Activated CD4-positive, alpha-beta T cell treated with anti-CD3 and anti-CD28 coated beads, Interleukin-10, Interleukin-2, amounts not matched to agents 100 ng/mL and 50 ng/mL, durations not matched to agents 16 hours and 8 hours (primary cell): ENCODE measurements around the gene BCL7C.
"Not testable (repeated sequence)": the region's sequence is repeated elsewhere in the genome, so short reads cannot be mapped to it uniquely, and the experiment has no call there.

ENCODE experiments used
- DNase-seq: peaks from one replicate; pipeline ENCODE4 v3.0.0-alpha.2; 2020

Gene BCL7C

GRCh38 chr16:30893744-30894539 lies at the start of gene BCL7C:
Gene BCL7C (minus strand): TSS chr16:30894077. CDS start chr16:30893944, 133 bp downstream.
- peak; percentile 92 for DNase-seq

GRCh38 chr16:30942426-30942806 lies 48.5 kb upstream of the BCL7C start:
- DNase-seq = no peak

- DNase-seq = peak; percentile 82
These were observed 47.9 kb upstream of the BCL7C start for GRCh38 chr16:30941600-30942425.

GRCh38 chr16:30939571-30939970 lies 45.7 kb upstream of the BCL7C start:
- not testable (repeated sequence) for DNase-seq

GRCh38 chr16:30937692-30938091 lies 43.8 kb upstream of the BCL7C start:
- no peak for DNase-seq

GRCh38 chr16:30934827-30935557 lies 41.1 kb upstream of the BCL7C start:
- DNase-seq = peak; percentile 53

- no peak for DNase-seq
These were observed 37.3 kb upstream of the BCL7C start for GRCh38 chr16:30931068-30931650.

- DNase-seq = no peak
These were observed 36.3 kb upstream of the BCL7C start for GRCh38 chr16:30930160-30930571.

GRCh38 chr16:30929167-30929566 lies 35.3 kb upstream of the BCL7C start:
- peak; percentile 39 for DNase-seq

GRCh38 chr16:30928390-30928789 lies 34.5 kb upstream of the BCL7C start:
- no peak for DNase-seq

- peak; percentile 72 for DNase-seq
These were observed 34.0 kb upstream of the BCL7C start for GRCh38 chr16:30927789-30928378.

- no peak for DNase-seq
These were observed 33.3 kb upstream of the BCL7C start for GRCh38 chr16:30926937-30927788.

GRCh38 chr16:30925995-30926811 lies 32.3 kb upstream of the BCL7C start:
- no peak for DNase-seq

- DNase-seq = no peak
These were observed 31.7 kb upstream of the BCL7C start for GRCh38 chr16:30925632-30925987.

GRCh38 chr16:30924913-30925631 lies 31.2 kb upstream of the BCL7C start:
- no peak for DNase-seq

- DNase-seq = no peak
These were observed 30.4 kb upstream of the BCL7C start for GRCh38 chr16:30924076-30924912.

GRCh38 chr16:30923554-30924075 lies 29.7 kb upstream of the BCL7C start, which contains the start of gene FBXL19:
Gene FBXL19 (plus strand): TSS chr16:30923572. CDS start chr16:30925755, 2,183 bp downstream.
- DNase-seq = no peak

- peak; percentile 99 for DNase-seq
These were observed 29.2 kb upstream of the BCL7C start for GRCh38 chr16:30922960-30923535.
